SH-SY5Y (cell line): ENCODE measurements around the gene NFIA.

Experiments
- GATA2 ChIP-seq: IDR thresholded peaks from 2 replicates; pipeline ENCODE4 v1.6.1; 2011; ENCODE audit warnings: mild to moderate bottlenecking, low read depth, low read length
- GATA3 ChIP-seq: IDR thresholded peaks from 2 replicates; pipeline ENCODE4 v1.6.1; 2011; ENCODE audit warnings: low read depth, mild to moderate bottlenecking, low read length, moderate library complexity

DNA sequence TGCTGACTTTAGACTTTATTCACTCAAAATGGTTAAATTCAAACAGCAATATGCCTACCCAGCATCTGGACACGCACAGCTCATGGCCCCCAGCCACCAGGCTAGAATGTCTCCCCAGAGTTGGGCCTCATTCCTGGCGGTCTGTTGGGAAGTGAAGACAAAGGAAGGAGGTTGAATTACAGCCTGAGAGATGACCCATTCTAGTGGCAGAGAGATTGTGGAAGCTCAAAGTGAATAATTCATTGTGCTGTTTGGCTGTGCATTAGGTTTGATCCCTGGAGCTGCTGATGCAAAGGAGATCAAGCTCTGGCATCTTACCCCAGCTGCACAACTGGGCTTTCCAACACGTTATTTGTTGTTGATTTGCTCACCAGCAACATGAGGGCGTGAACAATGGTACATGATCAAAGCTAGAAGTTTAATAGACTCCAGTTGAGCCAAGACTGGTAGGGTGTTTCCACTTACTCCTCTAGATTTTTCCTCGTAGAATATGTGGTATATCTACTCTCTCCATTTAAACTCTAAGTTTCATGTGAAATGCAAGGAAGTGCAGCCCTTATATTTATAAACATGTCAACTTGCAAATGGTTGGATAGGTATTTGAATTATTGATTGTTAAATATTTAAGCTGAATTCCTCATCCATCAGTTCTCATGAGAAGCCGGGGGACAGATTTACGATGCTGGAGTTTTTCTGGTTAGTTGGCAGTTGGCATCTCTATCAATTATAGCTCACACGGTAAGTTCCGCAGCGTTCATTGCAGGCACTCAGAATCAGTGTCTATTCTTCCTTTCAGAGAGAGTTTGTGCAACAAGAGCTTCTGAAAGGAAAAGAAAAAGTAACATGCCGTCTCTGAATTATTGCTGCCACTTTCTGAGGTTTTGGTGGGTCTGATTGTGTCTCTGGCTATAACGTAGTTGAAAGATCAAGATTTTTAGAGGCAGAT, 419.9 kb downstream of the NFIA start:
- TF ChIP-seq GATA2 (no peak), GATA3 (no peak)
